ENCODE measurements around the gene UBE3B.

UBE3B gene

GRCh38 chr12:109553483-109553882 is 76.0 kb downstream of the UBE3B start:
- FAIRE-seq: no peak
- DNase-seq (ENCODE audit: insufficient read length): no peak
- TF ChIP-seq TAF1 (IDR thresholded peaks at IDR 0.05; ENCODE audit: borderline replicate concordance, low read depth, low read length) (no peak), POLR2AphosphoS5 (IDR thresholded peaks at IDR 0.05; ENCODE audit: low read depth, low read length) (no peak), POLR2A (IDR thresholded peaks at IDR 0.05; ENCODE audit: low read depth, low read length) (no peak)

GRCh38 chr12:109553906-109554500 is 76.6 kb downstream of the UBE3B start:
- no peak for FAIRE-seq
- TF ChIP-seq POLR2AphosphoS5 (IDR thresholded peaks at IDR 0.05; ENCODE audit: low read depth, low read length): no peak
- no peak for TF ChIP-seq POLR2A (IDR thresholded peaks at IDR 0.05; ENCODE audit: low read depth, low read length)
- no peak for TF ChIP-seq TAF1 (IDR thresholded peaks at IDR 0.05; ENCODE audit: borderline replicate concordance, low read depth, low read length)
- no peak for DNase-seq (ENCODE audit: insufficient read length)

- TF ChIP-seq TAF1 (IDR thresholded peaks at IDR 0.05; ENCODE audit: borderline replicate concordance, low read depth, low read length) (no peak), POLR2AphosphoS5 (IDR thresholded peaks at IDR 0.05; ENCODE audit: low read depth, low read length) (no peak), POLR2A (IDR thresholded peaks at IDR 0.05; ENCODE audit: low read depth, low read length) (no peak)
- no peak for FAIRE-seq
These were observed 77.3 kb downstream of the UBE3B start for GRCh38 chr12:109554761-109555160.

GRCh38 chr12:109555431-109556315 is 78.2 kb downstream of the UBE3B start:
- FAIRE-seq (no peak), DNase-seq (ENCODE audit: insufficient read length) (no peak)
- TF ChIP-seq TAF1 (IDR thresholded peaks at IDR 0.05; ENCODE audit: borderline replicate concordance, low read depth, low read length) (no peak), POLR2AphosphoS5 (IDR thresholded peaks at IDR 0.05; ENCODE audit: low read depth, low read length) (no peak), POLR2A (IDR thresholded peaks at IDR 0.05; ENCODE audit: low read depth, low read length) (no peak)

More at GRCh38 chr12:109554761-109555160, 77.3 kb downstream of the UBE3B start:
- no peak for DNase-seq (ENCODE audit: insufficient read length)

- FAIRE-seq (no peak), DNase-seq (ENCODE audit: insufficient read length) (no peak)
- TF ChIP-seq TAF1 (IDR thresholded peaks at IDR 0.05; ENCODE audit: borderline replicate concordance, low read depth, low read length): no peak
- TF ChIP-seq POLR2A (IDR thresholded peaks at IDR 0.05; ENCODE audit: low read depth, low read length): no peak
- TF ChIP-seq POLR2AphosphoS5 (IDR thresholded peaks at IDR 0.05; ENCODE audit: low read depth, low read length): no peak
These were observed 79.8 kb downstream of the UBE3B start for GRCh38 chr12:109557200-109557599.

- no peak for FAIRE-seq
- DNase-seq (ENCODE audit: insufficient read length): no peak
- no peak for TF ChIP-seq POLR2AphosphoS5 (IDR thresholded peaks at IDR 0.05; ENCODE audit: low read depth, low read length)
- no peak for TF ChIP-seq POLR2A (IDR thresholded peaks at IDR 0.05; ENCODE audit: low read depth, low read length)
- TF ChIP-seq TAF1 (IDR thresholded peaks at IDR 0.05; ENCODE audit: borderline replicate concordance, low read depth, low read length): no peak
These were observed 80.4 kb downstream of the UBE3B start for GRCh38 chr12:109557805-109558204.

GRCh38 chr12:109558374-109559199 is 81.2 kb downstream of the UBE3B start:
- no peak for FAIRE-seq
- DNase-seq (ENCODE audit: insufficient read length): no peak
- no peak for TF ChIP-seq POLR2AphosphoS5 (IDR thresholded peaks at IDR 0.05; ENCODE audit: low read depth, low read length)
- TF ChIP-seq POLR2A (IDR thresholded peaks at IDR 0.05; ENCODE audit: low read depth, low read length): no peak
- no peak for TF ChIP-seq TAF1 (IDR thresholded peaks at IDR 0.05; ENCODE audit: borderline replicate concordance, low read depth, low read length)

GRCh38 chr12:109559200-109559505 is 81.7 kb downstream of the UBE3B start:
- no peak for FAIRE-seq
- TF ChIP-seq TAF1 (IDR thresholded peaks at IDR 0.05; ENCODE audit: borderline replicate concordance, low read depth, low read length): no peak
- no peak for TF ChIP-seq POLR2AphosphoS5 (IDR thresholded peaks at IDR 0.05; ENCODE audit: low read depth, low read length)
- no peak for TF ChIP-seq POLR2A (IDR thresholded peaks at IDR 0.05; ENCODE audit: low read depth, low read length)
- DNase-seq (ENCODE audit: insufficient read length): no peak

GRCh38 chr12:109559601-109560000 is 82.2 kb downstream of the UBE3B start:
- TF ChIP-seq TAF1 (IDR thresholded peaks at IDR 0.05; ENCODE audit: borderline replicate concordance, low read depth, low read length): no peak
- TF ChIP-seq POLR2AphosphoS5 (IDR thresholded peaks at IDR 0.05; ENCODE audit: low read depth, low read length): no peak
- no peak for TF ChIP-seq POLR2A (IDR thresholded peaks at IDR 0.05; ENCODE audit: low read depth, low read length)
- DNase-seq (ENCODE audit: insufficient read length) (no peak), FAIRE-seq (no peak)

GRCh38 chr12:109560867-109561710 is 83.7 kb downstream of the UBE3B start:
- DNase-seq (ENCODE audit: insufficient read length) (no peak), FAIRE-seq (no peak)
- TF ChIP-seq POLR2AphosphoS5 (IDR thresholded peaks at IDR 0.05; ENCODE audit: low read depth, low read length) (no peak), TAF1 (IDR thresholded peaks at IDR 0.05; ENCODE audit: borderline replicate concordance, low read depth, low read length) (no peak)

- TF ChIP-seq TAF1 (IDR thresholded peaks at IDR 0.05; ENCODE audit: borderline replicate concordance, low read depth, low read length) (no peak), POLR2AphosphoS5 (IDR thresholded peaks at IDR 0.05; ENCODE audit: low read depth, low read length) (no peak), POLR2A (IDR thresholded peaks at IDR 0.05; ENCODE audit: low read depth, low read length) (no peak)
- FAIRE-seq (no peak), DNase-seq (ENCODE audit: insufficient read length) (no peak)
These were observed 84.2 kb downstream of the UBE3B start for GRCh38 chr12:109561711-109562030.
